ENCODE data around the gene NANOS1. TPM values are rescaled to one million over a fixed set of nuclear protein-coding genes. Genes with fewer than 3 reads are reported as not detected.
"Not testable (repeated sequence)": the region's sequence is repeated elsewhere in the genome, so short reads cannot be mapped to it uniquely, and the experiment has no call there.

NANOS1 gene
- total RNA-seq, 2 donors from 2014 or later: 5.2 to 7.8 TPM

DNA sequence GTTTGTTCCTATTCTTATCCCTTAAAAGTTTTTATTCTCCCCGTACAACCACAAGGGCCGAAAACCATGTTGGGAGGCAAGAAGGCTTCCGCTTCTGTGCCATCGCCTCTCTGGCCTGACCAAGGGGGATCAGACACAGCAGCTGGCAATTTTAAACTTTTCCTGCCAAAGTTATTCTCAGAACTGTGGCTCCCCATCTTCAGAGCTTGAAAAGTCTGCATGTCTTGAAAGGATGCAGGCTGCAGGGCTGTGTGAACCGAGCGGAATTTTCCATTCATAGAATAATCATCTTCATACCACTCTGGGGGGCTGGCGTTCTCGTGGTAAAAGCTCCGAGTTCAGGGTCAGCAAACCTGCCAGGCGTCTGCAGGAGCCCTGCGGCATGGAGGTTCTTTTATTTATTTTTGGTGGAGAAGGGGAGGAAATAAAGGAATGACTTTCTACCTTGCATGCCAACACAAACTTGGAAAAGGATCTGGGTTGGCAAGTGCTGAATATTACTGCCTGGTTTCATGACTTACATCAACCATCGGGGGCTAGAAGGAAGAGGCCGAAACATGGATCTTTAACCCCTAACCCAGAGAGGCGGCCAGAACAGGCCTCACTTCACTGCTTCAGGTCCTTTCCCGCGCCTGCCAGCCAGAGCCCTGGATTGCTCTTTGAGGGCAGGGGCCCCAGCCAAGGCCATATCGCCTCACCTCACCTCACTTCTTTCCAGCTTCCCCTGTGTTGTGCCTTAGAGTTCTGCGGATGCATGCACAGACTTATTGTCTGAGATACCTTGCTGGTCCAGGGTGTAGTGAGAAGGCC is 3.0 kb upstream of the NANOS1 start:
- Histone ChIP-seq H3K27me3 (no peaks in the 10 kb centered on the region), H3K4me1 (peaks cover 0 to 46% of the 10 kb centered on the region in 2 donors), H3K27ac (peak overlapping the region; percentile 83 to 92), H3K36me3 (no peaks in the 10 kb centered on the region), H3K9me3 (no peaks in the 10 kb centered on the region), H3K4me3 (no peak overlapping the region)
- TF ChIP-seq, protein P1, sequence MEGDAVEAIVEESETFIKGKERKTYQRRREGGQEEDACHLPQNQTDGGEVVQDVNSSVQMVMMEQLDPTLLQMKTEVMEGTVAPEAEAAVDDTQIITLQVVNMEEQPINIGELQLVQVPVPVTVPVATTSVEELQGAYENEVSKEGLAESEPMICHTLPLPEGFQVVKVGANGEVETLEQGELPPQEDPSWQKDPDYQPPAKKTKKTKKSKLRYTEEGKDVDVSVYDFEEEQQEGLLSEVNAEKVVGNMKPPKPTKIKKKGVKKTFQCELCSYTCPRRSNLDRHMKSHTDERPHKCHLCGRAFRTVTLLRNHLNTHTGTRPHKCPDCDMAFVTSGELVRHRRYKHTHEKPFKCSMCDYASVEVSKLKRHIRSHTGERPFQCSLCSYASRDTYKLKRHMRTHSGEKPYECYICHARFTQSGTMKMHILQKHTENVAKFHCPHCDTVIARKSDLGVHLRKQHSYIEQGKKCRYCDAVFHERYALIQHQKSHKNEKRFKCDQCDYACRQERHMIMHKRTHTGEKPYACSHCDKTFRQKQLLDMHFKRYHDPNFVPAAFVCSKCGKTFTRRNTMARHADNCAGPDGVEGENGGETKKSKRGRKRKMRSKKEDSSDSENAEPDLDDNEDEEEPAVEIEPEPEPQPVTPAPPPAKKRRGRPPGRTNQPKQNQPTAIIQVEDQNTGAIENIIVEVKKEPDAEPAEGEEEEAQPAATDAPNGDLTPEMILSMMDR (IDR thresholded peaks at IDR 0.05): no peak
- no peak for DNase-seq (ENCODE audit: low spot score)

DNA sequence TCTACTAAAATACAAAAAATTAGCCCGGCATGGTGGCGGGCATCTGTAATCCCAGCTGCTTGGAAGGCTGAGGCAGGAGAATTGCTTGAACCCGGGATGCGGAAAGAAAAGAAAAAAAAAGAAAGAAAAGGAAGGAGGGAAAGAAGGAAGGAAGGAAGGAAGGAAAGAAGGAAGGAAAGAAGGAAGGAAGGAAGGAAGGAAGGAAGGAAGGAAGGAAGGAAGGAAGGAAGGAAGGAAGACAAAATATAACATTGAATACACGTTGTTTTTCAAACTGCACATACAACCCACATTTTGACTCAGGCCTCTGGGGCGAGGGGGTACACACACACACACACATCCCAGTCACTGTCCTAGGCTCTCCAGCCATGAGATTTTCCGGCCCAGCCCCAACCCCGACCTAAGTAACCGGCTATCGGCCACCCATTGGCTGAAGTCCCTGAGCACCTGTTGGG is 1.0 kb upstream of the NANOS1 start:
- Histone ChIP-seq H3K4me1 (peaks cover 0 to 51% of the 10 kb centered on the region in 2 donors), H3K4me3 (peak overlapping the region in 1 of 2 donors; percentile 61), H3K27ac (peak overlapping the region; percentile 76 to 79)
- H3K36me3 ChIP-seq; H3K27me3 ChIP-seq; H3K9me3 ChIP-seq; DNase-seq (ENCODE audit: low spot score): not testable (repeated sequence)

- Histone ChIP-seq H3K36me3 (peaks cover 8% of the 10 kb centered on the region), H3K27ac (peak overlapping the region; percentile 76 to 79), H3K4me1 (peaks cover 0 to 51% of the 10 kb centered on the region in 2 donors), H3K9me3 (no peaks in the 10 kb centered on the region), H3K4me3 (peak overlapping the region; percentile 27 to 61), H3K27me3 (no peaks in the 10 kb centered on the region)
- TF ChIP-seq, protein P1 (IDR thresholded peaks at IDR 0.05): peak in 1 of 2 donors; percentile 27
- DNase-seq (ENCODE audit: low spot score): peak; percentile 90
Observed at GRCh38 chr10:119028900-119029612, 458 bp upstream of the NANOS1 start.

- DNase-seq (ENCODE audit: low spot score): no peak
- TF ChIP-seq, protein P1 (IDR thresholded peaks at IDR 0.05): no peak
- Histone ChIP-seq H3K9me3 (no peaks in the 10 kb centered on the region), H3K4me1 (peaks cover 0 to 37% of the 10 kb centered on the region in 2 donors), H3K36me3 (peaks cover 20% of the 10 kb centered on the region), H3K4me3 (peak overlapping the region; percentile 27 to 61), H3K27me3 (no peaks in the 10 kb centered on the region), H3K27ac (no peak overlapping the region)
Observed at GRCh38 chr10:119030421-119031250, 1.1 kb downstream of the NANOS1 start.

GRCh38 chr10:119031496-119032059 is 2.1 kb downstream of the NANOS1 start:
- H3K4me3 ChIP-seq: no peak overlapping the region
- H3K27ac ChIP-seq: no peak overlapping the region
- no peaks in the 10 kb centered on the region for H3K9me3 ChIP-seq
- peaks cover 29% of the 10 kb centered on the region for H3K36me3 ChIP-seq
- TF ChIP-seq, protein P1 (IDR thresholded peaks at IDR 0.05): no peak
- no peak for DNase-seq (ENCODE audit: low spot score)
- peaks cover 0 to 28% of the 10 kb centered on the region in 2 donors for H3K4me1 ChIP-seq
- no peaks in the 10 kb centered on the region for H3K27me3 ChIP-seq
